CD14-positive monocyte (primary cell): Measurements from ENCODE around the gene TMF1. TPM values are rescaled to one million over a fixed set of nuclear protein-coding genes. Genes with fewer than 3 reads are reported as not detected.

Experiments
- DNase-seq, 3 donors: peaks; one replicate each; pipeline ENCODE4 v3.0.0-alpha.2; 2011 to 2022
- H2AFZ ChIP-seq: 2 replicates; pipeline ENCODE4 v1.6.0; 2012; ENCODE audit warnings: mild to moderate bottlenecking, low read depth, low read length, inconsistent platforms; ENCODE audit not compliant: insufficient read depth, poor library complexity, severe bottlenecking
- H3K27ac ChIP-seq, 2 donors: 1 replicate in 1 of 2; 2 replicates in 1 of 2; pipeline ENCODE4 v1.5.1; 2012 to 2013; ENCODE audit warnings: low read length in 2 of 2, control low read depth in 1 of 2, inconsistent platforms in 1 of 2, low read depth in 1 of 2, mild to moderate bottlenecking in 1 of 2
- H3K27me3 ChIP-seq, 2 donors: one replicate each; pipeline versions ENCODE4 v1.6.0 to v1.6.1; 2011 to 2013; ENCODE audit warnings: low read length in 2 of 2; ENCODE audit not compliant: control insufficient read depth in 2 of 2, insufficient read depth in 2 of 2
- H3K36me3 ChIP-seq, 2 donors: replicated peaks in 1 of 2; 1 replicate in 1 of 2; 2 replicates in 1 of 2; pipeline versions ENCODE4 v1.5.1 to v1.6.1; 2012 to 2013; ENCODE audit warnings: low read length in 2 of 2, control low read depth in 1 of 2, inconsistent platforms in 1 of 2, mild to moderate bottlenecking in 1 of 2; ENCODE audit not compliant: insufficient read depth in 2 of 2, control insufficient read depth in 1 of 2
- H3K4me1 ChIP-seq, 2 donors: 1 replicate in 1 of 2; 2 replicates in 1 of 2; pipeline versions ENCODE4 v1.5.1 to v1.6.1; 2012 to 2013; ENCODE audit warnings: low read length in 2 of 2, control low read depth in 1 of 2, inconsistent platforms in 1 of 2, mild to moderate bottlenecking in 1 of 2, moderate library complexity in 1 of 2; ENCODE audit not compliant: insufficient read depth in 2 of 2, control insufficient read depth in 1 of 2
- H3K4me2 ChIP-seq: replicated peaks from 2 replicates; pipeline ENCODE3; 2012; ENCODE audit warnings: low read length, moderate library complexity, mild to moderate bottlenecking; ENCODE audit not compliant: poor library complexity, severe bottlenecking; ENCODE audit errors: extremely low read depth
- H3K4me3 ChIP-seq, 3 experiments: fragments of 200-600 bp in 1 of 3; sonication (generic) in 1 of 3; replicated peaks in 1 of 3; 1 replicate in 2 of 3; 2 replicates in 1 of 3; pipeline ENCODE4 v1.5.1; 2011 to 2013; ENCODE audit warnings: low read length in 3 of 3, mild to moderate bottlenecking in 3 of 3, control low read depth in 2 of 3, low read depth in 2 of 3, inconsistent platforms in 1 of 3, moderate library complexity in 1 of 3
- H3K79me2 ChIP-seq: 2 replicates; pipeline ENCODE4 v1.6.0; 2012; ENCODE audit warnings: mild to moderate bottlenecking, control low read depth, inconsistent platforms, low read length, moderate library complexity; ENCODE audit not compliant: insufficient read depth
- H3K9ac ChIP-seq: 2 replicates; pipeline ENCODE4 v1.6.0; 2017; ENCODE audit warnings: low read length, mild to moderate bottlenecking; ENCODE audit not compliant: insufficient read depth, poor library complexity, severe bottlenecking
- H3K9me3 ChIP-seq, 2 donors: replicated peaks in 1 of 2; 1 replicate in 1 of 2; 2 replicates in 1 of 2; pipeline versions ENCODE4 v1.5.1 to v1.6.1; 2012 to 2013; ENCODE audit warnings: low read length in 2 of 2, control low read depth in 1 of 2; ENCODE audit not compliant: control insufficient read depth in 1 of 2, insufficient read depth in 1 of 2
- H4K20me1 ChIP-seq: 2 replicates; pipeline ENCODE4 v1.6.0; 2012; ENCODE audit warnings: mild to moderate bottlenecking, low read length, control low read depth, moderate library complexity; ENCODE audit not compliant: insufficient read depth
- H3K27ac Mint-ChIP-seq, 7 donors: one replicate each; pipeline ENCODE4 v1.8.0; 2020; ENCODE audit warnings: mild to moderate bottlenecking in 7 of 7, mixed read lengths in 7 of 7, moderate library complexity in 6 of 7, inconsistent platforms in 2 of 7
- H3K27me3 Mint-ChIP-seq, 3 donors: one replicate each; pipeline ENCODE4 v1.8.0; 2021 to 2022; ENCODE audit warnings: low read depth in 3 of 3, mild to moderate bottlenecking in 3 of 3, mixed read lengths in 3 of 3, moderate library complexity in 3 of 3, inconsistent platforms in 1 of 3
- H3K36me3 Mint-ChIP-seq, 2 donors: one replicate each; pipeline ENCODE4 v1.8.0; 2020; ENCODE audit warnings: mixed read lengths in 2 of 2, inconsistent platforms in 1 of 2, mild to moderate bottlenecking in 1 of 2
- H3K4me1 Mint-ChIP-seq: one replicate; pipeline ENCODE4 v1.8.0; 2020; ENCODE audit warnings: mild to moderate bottlenecking, mixed read lengths
- H3K4me3 Mint-ChIP-seq, 2 donors: one replicate each; pipeline ENCODE4 v1.8.0; 2020; ENCODE audit warnings: mild to moderate bottlenecking in 2 of 2, mixed read lengths in 2 of 2, moderate library complexity in 1 of 2
- H3K9me3 Mint-ChIP-seq, 7 donors: one replicate each; pipeline ENCODE4 v1.8.0; 2020 to 2022; ENCODE audit warnings: mixed read lengths in 7 of 7, mild to moderate bottlenecking in 6 of 7, moderate library complexity in 6 of 7, inconsistent platforms in 2 of 7
- CTCF ChIP-seq: fragments of 200-600 bp; IDR thresholded peaks from one replicate; pipeline ENCODE4 v1.8.0; 2022; ENCODE audit warnings: antibody characterized with exemption, mild to moderate bottlenecking
- WGBS: methylation state at CpG from one replicate; pipeline ENCODE4 v1.1.5; 2013; ENCODE audit warnings: missing lambda C conversion rate; ENCODE audit not compliant: insufficient coverage; 5-methylcytosine and 5-hydroxymethylcytosine counted together
- intact Hi-C, 2 donors: fragments of 100-400 bp; cut with micrococcal nuclease; formaldehyde crosslinking; loops; one replicate each; pipeline versions ENCODE4 v1.15.0 to v1.15.1; 2023
- polyA plus RNA-seq, 3 donors: library from polyadenylated mRNA; depleted of rRNA in 1 of 3; unstranded in 2 of 3; stranded (reverse) in 1 of 3; fragments of 300-500 nt in 2 of 3; fragments of >200 nt in 1 of 3; fragmentation: Illumina TruSeq in 2 of 3; gene quantifications; 1 replicate in 2 of 3; 2 replicates in 1 of 3; pipeline ENCODE4 v1.2.3, GENCODE V29; 2012 to 2021

The TMF1 gene
- polyA plus RNA-seq, 3 donors: 6.4 to 25.6 (median 23.1) TPM

- DNase-seq: no peak
- peaks cover 84 to 99% of the 10 kb centered on the region in 2 donors for H3K36me3 ChIP-seq
- no peaks in the 10 kb centered on the region for H3K27me3 ChIP-seq
- no peak overlapping the region for H2AFZ ChIP-seq
- H3K4me2 ChIP-seq: no peak overlapping the region
- peaks cover 19% of the 10 kb centered on the region for H4K20me1 ChIP-seq
- peaks cover 64 to 91% of the 10 kb centered on the region in 2 donors for H3K36me3 Mint-ChIP-seq
- H3K4me1 ChIP-seq: peaks cover 8 to 13% of the 10 kb centered on the region in 2 donors
- no peak overlapping the region for H3K9ac ChIP-seq
- TF ChIP-seq CTCF: no peak
- H3K9me3 Mint-ChIP-seq: no peaks in the 10 kb centered on the region
- no peak overlapping the region for H3K4me3 ChIP-seq
- peaks cover 13% of the 10 kb centered on the region for H3K4me1 Mint-ChIP-seq
- H3K79me2 ChIP-seq: peaks cover 10% of the 10 kb centered on the region
- peaks cover 0 to 1% (median 0%) of the 10 kb centered on the region in 3 donors for H3K27me3 Mint-ChIP-seq
- H3K27ac ChIP-seq: peak overlapping the region in 1 of 2 donors; percentile 64
- 100% methylated on average over 1 of the region's 2 CpGs for WGBS
- no peak overlapping the region for H3K4me3 Mint-ChIP-seq
- peak overlapping the region in 5 of 7 donors; percentile 52 to 87 (median 70) for H3K27ac Mint-ChIP-seq
- no peaks in the 10 kb centered on the region for H3K9me3 ChIP-seq
- intact Hi-C loops: no loop called here
Measured at GRCh38 chr3:69058947-69059224, 6.8 kb upstream of the TMF1 start.

- intact Hi-C loops: no loop called here
- peak overlapping the region; percentile 16 for H2AFZ ChIP-seq
- H3K79me2 ChIP-seq: peaks cover 10% of the 10 kb centered on the region
- H3K4me3 ChIP-seq: no peak overlapping the region
- peak overlapping the region in 1 of 2 donors; percentile 64 for H3K27ac ChIP-seq
- DNase-seq: peak in 2 of 3 donors; percentile 14 to 18
- H3K36me3 ChIP-seq: peaks cover 82 to 99% of the 10 kb centered on the region in 2 donors
- H3K9ac ChIP-seq: no peak overlapping the region
- no CpG with 5 or more reads among the region's 3 CpGs for WGBS
- Mint-ChIP-seq H3K27ac (peak overlapping the region; percentile 54 to 87 (median 63)), H3K9me3 (no peaks in the 10 kb centered on the region), H3K4me3 (no peak overlapping the region), H3K27me3 (peaks cover 0 to 1% (median 0%) of the 10 kb centered on the region in 3 donors), H3K36me3 (peaks cover 62 to 89% of the 10 kb centered on the region in 2 donors), H3K4me1 (peaks cover 13% of the 10 kb centered on the region)
- H3K4me2 ChIP-seq: no peak overlapping the region
- TF ChIP-seq CTCF: no peak
- H3K9me3 ChIP-seq: no peaks in the 10 kb centered on the region
- no peaks in the 10 kb centered on the region for H3K27me3 ChIP-seq
- H4K20me1 ChIP-seq: peaks cover 13% of the 10 kb centered on the region
- H3K4me1 ChIP-seq: peaks cover 8 to 13% of the 10 kb centered on the region in 2 donors
Measured at GRCh38 chr3:69058180-69058946, 6.2 kb upstream of the TMF1 start.
